ENCODE data around the gene TBCD. TPM values are rescaled to one million over a fixed set of nuclear protein-coding genes. Genes with fewer than 3 reads are reported as not detected.

TBCD gene
- total and polyA plus RNA-seq, 9 of the 15 experiments (the other 6 are each of a cell fraction or from before 2014, with no cell fraction given): 8.9 to 98.5 (median 28.0) TPM

DNA sequence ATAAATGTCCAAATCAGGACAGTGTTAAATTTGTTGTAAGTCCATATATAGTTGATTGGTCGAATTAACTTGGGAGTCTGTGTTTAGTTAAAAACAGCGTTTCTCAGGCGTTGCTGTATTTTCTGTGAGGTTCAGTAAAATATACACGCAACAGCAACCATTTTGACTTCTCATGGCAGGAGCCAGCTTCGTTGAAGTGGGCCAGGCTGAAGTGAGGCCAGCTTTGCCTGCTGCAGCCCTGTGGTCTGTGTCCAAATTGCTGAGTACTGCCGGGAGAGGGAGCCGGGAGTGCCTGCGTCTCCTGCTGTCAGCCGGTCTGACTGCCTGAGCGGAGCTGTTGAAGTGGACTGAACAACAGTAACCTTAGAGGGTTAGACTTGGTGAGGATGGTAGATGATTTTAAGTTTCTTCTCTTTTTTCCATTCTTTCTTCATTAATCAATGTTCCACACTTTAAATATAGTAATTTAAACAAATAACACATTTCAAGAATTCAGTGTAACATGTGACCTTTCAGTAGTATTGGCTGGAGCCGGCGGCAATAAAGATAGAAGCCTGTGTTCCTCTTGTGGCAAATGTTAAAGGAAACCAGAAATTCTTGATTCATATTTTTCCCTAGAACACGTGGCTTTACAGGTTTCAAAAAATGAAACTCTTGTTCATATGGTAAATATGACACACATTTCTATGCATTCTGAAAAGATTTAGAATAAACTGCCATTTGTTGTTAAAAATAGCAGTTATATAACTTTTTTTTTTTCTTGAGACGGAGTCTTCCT lies 124.9 kb downstream of the TBCD start (continued):
- TF ChIP-seq TEAD4 (IDR thresholded peaks at IDR 0.05; ENCODE audit: low read length): 0 out of 2 replicates have a peak, but pooled peaks have one; percentile 29
- no peak for TF ChIP-seq TEAD4 (CRISPR knock-in tag; IDR thresholded peaks at IDR 0.05; ENCODE audit: borderline replicate concordance)
- TF ChIP-seq PATZ1 (CRISPR knock-in tag; IDR thresholded peaks at IDR 0.05; ENCODE audit: borderline replicate concordance): no peak
- TF ChIP-seq KDM4B (IDR thresholded peaks at IDR 0.05; ENCODE audit: borderline replicate concordance in 2 of 2, low read depth in 1 of 2): no peak
- TF ChIP-seq, protein P1, sequence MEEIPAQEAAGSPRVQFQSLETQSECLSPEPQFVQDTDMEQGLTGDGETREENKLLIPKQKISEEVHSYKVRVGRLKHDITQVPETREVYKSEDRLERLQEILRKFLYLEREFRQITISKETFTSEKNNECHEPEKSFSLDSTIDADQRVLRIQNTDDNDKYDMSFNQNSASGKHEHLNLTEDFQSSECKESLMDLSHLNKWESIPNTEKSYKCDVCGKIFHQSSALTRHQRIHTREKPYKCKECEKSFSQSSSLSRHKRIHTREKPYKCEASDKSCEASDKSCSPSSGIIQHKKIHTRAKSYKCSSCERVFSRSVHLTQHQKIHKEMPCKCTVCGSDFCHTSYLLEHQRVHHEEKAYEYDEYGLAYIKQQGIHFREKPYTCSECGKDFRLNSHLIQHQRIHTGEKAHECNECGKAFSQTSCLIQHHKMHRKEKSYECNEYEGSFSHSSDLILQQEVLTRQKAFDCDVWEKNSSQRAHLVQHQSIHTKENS (CRISPR knock-in tag; IDR thresholded peaks at IDR 0.05): no peak
- no peak for TF ChIP-seq ZNF551 (CRISPR knock-in tag; IDR thresholded peaks at IDR 0.05)
- no peak for TF ChIP-seq POLR2AphosphoS5 (IDR thresholded peaks at IDR 0.05; ENCODE audit: control insufficient read depth, insufficient read depth, low read depth, low read length)
- no peak for TF ChIP-seq ZNF124 (CRISPR knock-in tag; IDR thresholded peaks at IDR 0.05)
- no peak for TF ChIP-seq XRCC5 (IDR thresholded peaks at IDR 0.05; ENCODE audit: low read depth, low read length)
- TF ChIP-seq ZNF668 (CRISPR knock-in tag; IDR thresholded peaks at IDR 0.05): no peak
- TF ChIP-seq HMG20B (CRISPR knock-in tag; IDR thresholded peaks at IDR 0.05): no peak
- TF ChIP-seq HNRNPL (IDR thresholded peaks at IDR 0.05; ENCODE audit: low read depth, low read length): no peak
- no peak for TF ChIP-seq PRPF4 (IDR thresholded peaks at IDR 0.05; ENCODE audit: insufficient read depth, low read depth, low read length, poor library complexity, severe bottlenecking)
- TF ChIP-seq PML (IDR thresholded peaks at IDR 0.05; ENCODE audit: low read length): no peak
- peak; percentile 30; the same call in 1 of the 2 replicates for TF ChIP-seq NFE2 (IDR thresholded peaks at IDR 0.05; ENCODE audit: low read depth)
- no peak for TF ChIP-seq SMAD2 (IDR thresholded peaks at IDR 0.05; ENCODE audit: low read depth, low read length)
- no peak for TF ChIP-seq CBFA2T3 (IDR thresholded peaks at IDR 0.05)
- TF ChIP-seq ZNF12 (CRISPR knock-in tag; IDR thresholded peaks at IDR 0.05): no peak
- TF ChIP-seq CBFA2T2 (conservative IDR thresholded peaks at IDR 0.05): no peak
- TF ChIP-seq MYBL2 (IDR thresholded peaks at IDR 0.05; ENCODE audit: low read depth): no peak
- no peak for TF ChIP-seq MYBL2 (CRISPR knock-in tag; IDR thresholded peaks at IDR 0.05; ENCODE audit: borderline replicate concordance)
- TF ChIP-seq FOXO4 (CRISPR knock-in tag; IDR thresholded peaks at IDR 0.05): no peak
- no peak for TF ChIP-seq HINFP (tag; conservative IDR thresholded peaks at IDR 0.05; ENCODE audit: low read depth)
